B cell (primary cell): ENCODE results near the gene GLB1L. TPM values are rescaled to one million over a fixed set of nuclear protein-coding genes. Genes with fewer than 3 reads are reported as not detected.

Experiments
- ATAC-seq: fragments of 200-7000 bp; cut with Tn5 transposase; one replicate; pipeline ENCODE4 v1.10.0; 2021; ENCODE audit warnings: low read depth, mild to moderate bottlenecking, moderate number of reproducible peaks, moderate library complexity
- CTCF ChIA-PET: fragments of 350-600 bp; sonication (Branson Sonifier 250); formaldehyde crosslinking; loops from one replicate; lab custom pipeline; 2021; ENCODE audit warnings: antibody characterized with exemption, inconsistent platforms; lab: Charles Lee
- POLR2A ChIA-PET: fragments of 350-600 bp; sonication (Branson Sonifier 250); formaldehyde crosslinking; loops from one replicate; lab custom pipeline; 2021; ENCODE audit warnings: antibody characterized with exemption; lab: Charles Lee
- DNase-seq: peaks from one replicate; pipeline ENCODE4 v3.0.0; 2013
- H2AFZ ChIP-seq: 2 replicates; pipeline ENCODE4 v1.6.1; 2012; ENCODE audit warnings: mild to moderate bottlenecking, low read depth, low read length; ENCODE audit not compliant: insufficient read depth, poor library complexity, severe bottlenecking
- H3K27ac ChIP-seq, 2 donors: 1 replicate in 1 of 2; 2 replicates in 1 of 2; pipeline ENCODE4 v1.5.1; 2012 to 2013; ENCODE audit warnings: low read length in 2 of 2, mild to moderate bottlenecking in 2 of 2, moderate library complexity in 1 of 2
- H3K27me3 ChIP-seq, 4 experiments: fragments of 200-600 bp in 1 of 4; sonication (generic) in 1 of 4; replicated peaks in 1 of 4; 1 replicate in 2 of 4; 2 replicates in 2 of 4; pipeline versions ENCODE4 v1.6.1 to v1.7.0; 2013 to 2016; ENCODE audit warnings: low read length in 3 of 4, mild to moderate bottlenecking in 2 of 4, mixed read lengths in 1 of 4, moderate library complexity in 1 of 4; ENCODE audit not compliant: insufficient read depth in 4 of 4, control insufficient read depth in 3 of 4; ENCODE audit errors: control extremely low read depth in 1 of 4
- H3K36me3 ChIP-seq, 2 experiments: replicated peaks in 1 of 2; 1 replicate in 1 of 2; 2 replicates in 1 of 2; pipeline versions ENCODE4 v1.6.1 to v1.7.1; 2013; ENCODE audit warnings: low read length in 1 of 2; ENCODE audit not compliant: insufficient read depth in 2 of 2, control insufficient read depth in 1 of 2; ENCODE audit errors: control extremely low read depth in 1 of 2, extremely low read depth in 1 of 2
- H3K4me1 ChIP-seq, 2 donors: fragments of 200-600 bp in 1 of 2; sonication (generic) in 1 of 2; 1 replicate in 1 of 2; 2 replicates in 1 of 2; pipeline versions ENCODE4 v1.5.1 to v1.6.1; 2013 to 2017; ENCODE audit warnings: low read length in 2 of 2; ENCODE audit not compliant: control insufficient read depth in 2 of 2, insufficient read depth in 2 of 2
- H3K4me2 ChIP-seq: replicated peaks from 2 replicates; pipeline ENCODE3; 2012; ENCODE audit warnings: mild to moderate bottlenecking, low read depth, low read length; ENCODE audit not compliant: poor library complexity, severe bottlenecking
- H3K4me3 ChIP-seq, 5 experiments: fragments of 200-600 bp in 1 of 5; sonication (generic) in 1 of 5; 1 replicate in 3 of 5; 2 replicates in 2 of 5; pipeline versions ENCODE4 v1.5.1 to v1.7.0; 2011 to 2016; ENCODE audit warnings: low read length in 4 of 5, mild to moderate bottlenecking in 4 of 5, low read depth in 2 of 5, control low read depth in 1 of 5, moderate library complexity in 1 of 5; ENCODE audit not compliant: insufficient read depth in 1 of 5; ENCODE audit errors: control extremely low read depth in 1 of 5, extremely low read depth in 1 of 5
- H3K79me2 ChIP-seq: fragments of 200-600 bp; sonication (generic); one replicate; pipeline ENCODE4 v1.6.0; 2016; ENCODE audit warnings: low read length; ENCODE audit not compliant: control insufficient read depth, insufficient read depth
- H3K9ac ChIP-seq: fragments of 200-600 bp; sonication (generic); 2 replicates; pipeline ENCODE4 v1.6.1; 2017; ENCODE audit warnings: mild to moderate bottlenecking, low read length, moderate library complexity
- H3K9me3 ChIP-seq, 3 donors: one replicate each; pipeline versions ENCODE4 v1.6.1 to v1.7.1; 2013; ENCODE audit warnings: low read length in 2 of 3; ENCODE audit not compliant: control insufficient read depth in 2 of 3, insufficient read depth in 1 of 3; ENCODE audit errors: control extremely low read depth in 1 of 3
- H4K20me1 ChIP-seq: 2 replicates; pipeline ENCODE4 v1.6.0; 2012; ENCODE audit warnings: mild to moderate bottlenecking, low read length; ENCODE audit not compliant: insufficient read depth, control insufficient read depth, poor library complexity, severe bottlenecking
- H3K27ac Mint-ChIP-seq: one replicate; pipeline ENCODE4 v1.8.0; 2021; ENCODE audit warnings: mixed read lengths
- H3K27me3 Mint-ChIP-seq: one replicate; pipeline ENCODE4 v1.8.0; 2021; ENCODE audit warnings: mixed read lengths
- H3K4me1 Mint-ChIP-seq: one replicate; pipeline ENCODE4 v1.8.0; 2021; ENCODE audit warnings: mixed read lengths
- H3K4me3 Mint-ChIP-seq: one replicate; pipeline ENCODE4 v1.8.0; 2021; ENCODE audit warnings: mixed read lengths
- H3K9me3 Mint-ChIP-seq: one replicate; pipeline ENCODE4 v1.8.0; 2022; ENCODE audit warnings: mixed read lengths; ENCODE audit not compliant: insufficient read depth
- EZH2 ChIP-seq: IDR thresholded peaks from 2 replicates; pipeline ENCODE4 v1.6.1; 2012; ENCODE audit warnings: borderline replicate concordance, low read depth, mild to moderate bottlenecking, moderate library complexity, low read length; ENCODE audit not compliant: insufficient read depth, poor library complexity, severe bottlenecking
- WGBS: methylation state at CpG from one replicate; pipeline ENCODE4 v1.1.5; 2013; ENCODE audit warnings: missing lambda C conversion rate; ENCODE audit not compliant: insufficient coverage; 5-methylcytosine and 5-hydroxymethylcytosine counted together
- intact Hi-C: fragments of 100-400 bp; cut with micrococcal nuclease; formaldehyde crosslinking; loops from one replicate; pipeline ENCODE4 v1.10.0; 2022
- polyA plus RNA-seq: library from polyadenylated mRNA; depleted of rRNA; stranded (reverse); fragments of >200 nt; gene quantifications from 2 replicates; pipeline ENCODE4 v1.2.3, GENCODE V29; 2012
- total RNA-seq, 2 donors: library from RNA; stranded (reverse); fragments of 120-200 nt in 1 of 2; gene quantifications; 1 replicate in 1 of 2; 2 replicates in 1 of 2; pipeline versions ENCODE4 v1.2.3 to v1.2.4, GENCODE V29; 2013 to 2022
- TF ChIP-seq, protein P1 (sequence below): fragments of 200-600 bp; IDR thresholded peaks from one replicate; pipeline ENCODE4 v1.8.0; 2022; ENCODE audit warnings: antibody characterized with exemption, mild to moderate bottlenecking

The GLB1L gene
- total and polyA plus RNA-seq, 2 donors (not counting 1 experiment from before 2014, with no cell fraction given): 2.4 to 4.1 TPM

- intact Hi-C loops: no loop called here
- H3K9me3 Mint-ChIP-seq: no peaks in the 10 kb centered on the region
- no peak overlapping the region for H3K4me2 ChIP-seq
- POLR2A ChIA-PET: interaction anchor here (1.6 kb wide), 1 partner anchor 51 kb away, joined by 6 read pairs; the partner anchor contains the start of gene NHEJ1
- H3K4me1 Mint-ChIP-seq: peaks cover 28% of the 10 kb centered on the region
- no peak overlapping the region for H3K4me3 Mint-ChIP-seq
- peaks cover 6% of the 10 kb centered on the region for H3K79me2 ChIP-seq
- 99% methylated on average over 22 of the region's 24 CpGs for WGBS
- peak overlapping the region; percentile 46 for H3K27ac Mint-ChIP-seq
- H3K27me3 Mint-ChIP-seq: no peaks in the 10 kb centered on the region
- peaks cover 7 to 24% of the 10 kb centered on the region in 2 experiments for H3K36me3 ChIP-seq
- DNase-seq (peak; percentile 8), ATAC-seq (no peak)
- no peak overlapping the region for H2AFZ ChIP-seq
- H3K27me3 ChIP-seq: no peaks in the 10 kb centered on the region
- no peak for TF ChIP-seq EZH2
- H3K9ac ChIP-seq: no peak overlapping the region
- peaks cover 14% of the 10 kb centered on the region for H4K20me1 ChIP-seq
- H3K27ac ChIP-seq: no peak overlapping the region
- H3K4me1 ChIP-seq: peaks cover 16 to 23% of the 10 kb centered on the region in 2 donors
- H3K9me3 ChIP-seq: no peaks in the 10 kb centered on the region
- CTCF ChIA-PET: interaction anchor here (1.1 to 7.3 kb wide), 11 partner anchors 11 to 88 kb away, joined by 3 to 65 read pairs (median 10); partner anchors contain the start of genes CNPPD1, DNAJB2, NHEJ1 and SLC23A3
- H3K4me3 ChIP-seq: no peak overlapping the region
Observed at GRCh38 chr2:219210196-219210885, 34.9 kb downstream of the GLB1L start.

DNA sequence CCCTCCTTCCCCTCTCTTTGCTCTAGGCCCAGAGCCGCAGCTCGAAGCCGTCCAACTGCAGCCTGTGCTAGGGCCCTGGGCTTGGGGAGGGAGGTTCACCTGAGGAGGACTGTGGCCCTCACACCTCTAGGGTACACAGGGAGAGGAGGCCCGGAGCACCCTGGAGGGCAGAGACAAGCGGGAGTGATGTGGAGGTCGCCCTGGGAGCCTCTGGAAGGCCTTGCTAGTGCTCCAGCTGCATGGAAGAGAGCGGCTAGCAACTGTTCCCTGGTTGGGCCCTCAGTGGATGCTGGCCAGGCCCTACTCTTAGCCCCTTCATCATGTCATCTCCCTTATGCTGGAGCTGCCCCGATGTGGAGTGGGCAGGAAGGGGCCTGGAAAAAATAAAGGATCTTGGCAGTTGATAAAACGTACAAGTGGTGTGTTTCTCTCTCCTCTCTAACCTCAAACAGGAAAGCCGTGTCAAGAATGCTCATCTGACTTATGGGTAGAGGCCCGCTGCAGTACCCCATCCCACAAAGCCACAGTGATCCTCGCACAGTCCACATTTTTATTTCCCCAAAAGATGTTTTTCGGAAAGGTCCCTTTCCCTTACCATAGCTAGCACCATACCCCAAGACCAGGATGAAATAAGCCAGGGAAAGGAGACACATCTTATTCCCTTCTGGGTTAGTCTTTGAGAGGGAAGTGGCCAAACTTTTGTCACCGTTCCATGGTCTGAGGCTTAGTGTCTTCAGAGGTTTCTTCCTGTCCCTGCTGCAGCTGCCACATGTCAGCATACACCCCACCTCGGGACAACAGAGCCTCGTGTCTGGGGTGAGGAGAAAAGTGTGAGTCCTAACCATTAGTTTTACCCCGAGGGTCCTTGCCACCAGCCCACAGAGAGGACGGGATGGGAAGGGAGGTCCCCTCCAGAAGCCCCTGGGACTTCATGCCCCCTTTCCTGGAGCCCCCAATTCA is 35.7 kb downstream of the GLB1L start:
- Mint-ChIP-seq H3K4me1 (peaks cover 28% of the 10 kb centered on the region), H3K9me3 (no peaks in the 10 kb centered on the region), H3K27ac (peak overlapping the region; percentile 46), H3K27me3 (no peaks in the 10 kb centered on the region), H3K4me3 (no peak overlapping the region)
- DNase-seq (no peak), ATAC-seq (no peak)
- POLR2A ChIA-PET: no interaction called here
- Histone ChIP-seq H3K4me3 (no peak overlapping the region), H3K36me3 (peaks cover 7 to 24% of the 10 kb centered on the region in 2 experiments), H2AFZ (no peak overlapping the region), H3K79me2 (peaks cover 6% of the 10 kb centered on the region), H3K9ac (no peak overlapping the region), H3K27ac (no peak overlapping the region), H3K4me1 (peaks cover 16 to 23% of the 10 kb centered on the region in 2 donors), H3K9me3 (no peaks in the 10 kb centered on the region), H3K4me2 (no peak overlapping the region), H3K27me3 (no peaks in the 10 kb centered on the region), H4K20me1 (peaks cover 14% of the 10 kb centered on the region)
- WGBS: 58% methylated on average over 11 of the region's 18 CpGs
- CTCF ChIA-PET: interaction anchor here (0.7 to 7.3 kb wide), 5 partner anchors 18 to 85 kb away, joined by 3 to 65 read pairs (median 52); partner anchors contain the start of genes CNPPD1, NHEJ1 and SLC23A3
- TF ChIP-seq, protein P1, sequence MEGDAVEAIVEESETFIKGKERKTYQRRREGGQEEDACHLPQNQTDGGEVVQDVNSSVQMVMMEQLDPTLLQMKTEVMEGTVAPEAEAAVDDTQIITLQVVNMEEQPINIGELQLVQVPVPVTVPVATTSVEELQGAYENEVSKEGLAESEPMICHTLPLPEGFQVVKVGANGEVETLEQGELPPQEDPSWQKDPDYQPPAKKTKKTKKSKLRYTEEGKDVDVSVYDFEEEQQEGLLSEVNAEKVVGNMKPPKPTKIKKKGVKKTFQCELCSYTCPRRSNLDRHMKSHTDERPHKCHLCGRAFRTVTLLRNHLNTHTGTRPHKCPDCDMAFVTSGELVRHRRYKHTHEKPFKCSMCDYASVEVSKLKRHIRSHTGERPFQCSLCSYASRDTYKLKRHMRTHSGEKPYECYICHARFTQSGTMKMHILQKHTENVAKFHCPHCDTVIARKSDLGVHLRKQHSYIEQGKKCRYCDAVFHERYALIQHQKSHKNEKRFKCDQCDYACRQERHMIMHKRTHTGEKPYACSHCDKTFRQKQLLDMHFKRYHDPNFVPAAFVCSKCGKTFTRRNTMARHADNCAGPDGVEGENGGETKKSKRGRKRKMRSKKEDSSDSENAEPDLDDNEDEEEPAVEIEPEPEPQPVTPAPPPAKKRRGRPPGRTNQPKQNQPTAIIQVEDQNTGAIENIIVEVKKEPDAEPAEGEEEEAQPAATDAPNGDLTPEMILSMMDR: no peak
- TF ChIP-seq EZH2: no peak
- intact Hi-C loops: no loop called here
